Measurements from ENCODE around the gene UBE2E3.
A peak's percentile ranks its signal among the peaks of the same experiment; 100 is the strongest.

The UBE2E3 gene

GRCh38 chr2:181005326-181005655 lies 24.9 kb downstream of the UBE2E3 start:
- TF ChIP-seq CTCF (IDR thresholded peaks at IDR 0.05): no peak
- no peak for TF ChIP-seq ZFX (IDR thresholded peaks at IDR 0.05; ENCODE audit: borderline replicate concordance)
- H3K27ac ChIP-seq: peak overlapping the region; percentile 43

DNA sequence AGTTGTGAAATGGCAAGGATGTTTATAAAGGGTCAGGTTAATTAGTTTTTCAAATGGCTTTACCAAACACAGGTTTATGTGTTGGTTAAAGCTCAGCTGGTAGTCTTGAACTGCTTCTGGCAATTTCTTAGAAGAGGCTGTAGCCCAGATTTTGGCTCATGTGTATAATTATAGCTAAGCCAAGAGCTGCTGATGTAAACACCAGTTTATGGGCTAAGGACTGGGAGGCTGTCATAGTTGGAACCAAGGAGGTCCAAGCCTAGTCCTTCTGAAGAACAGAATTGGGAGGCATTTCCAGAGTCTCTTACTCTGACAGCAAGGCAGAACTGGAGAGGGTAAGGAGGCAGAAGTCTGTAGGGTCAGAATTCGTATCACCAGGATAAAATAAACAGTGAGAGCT lies 25.4 kb downstream of the UBE2E3 start:
- TF ChIP-seq ZFX (IDR thresholded peaks at IDR 0.05; ENCODE audit: borderline replicate concordance) (no peak), CTCF (IDR thresholded peaks at IDR 0.05) (no peak)
- peak overlapping the region; percentile 43 for H3K27ac ChIP-seq

GRCh38 chr2:181007086-181007837 lies 26.9 kb downstream of the UBE2E3 start:
- TF ChIP-seq ZFX (IDR thresholded peaks at IDR 0.05; ENCODE audit: borderline replicate concordance) (no peak), CTCF (IDR thresholded peaks at IDR 0.05) (no peak)
- no peak overlapping the region for H3K27ac ChIP-seq

DNA sequence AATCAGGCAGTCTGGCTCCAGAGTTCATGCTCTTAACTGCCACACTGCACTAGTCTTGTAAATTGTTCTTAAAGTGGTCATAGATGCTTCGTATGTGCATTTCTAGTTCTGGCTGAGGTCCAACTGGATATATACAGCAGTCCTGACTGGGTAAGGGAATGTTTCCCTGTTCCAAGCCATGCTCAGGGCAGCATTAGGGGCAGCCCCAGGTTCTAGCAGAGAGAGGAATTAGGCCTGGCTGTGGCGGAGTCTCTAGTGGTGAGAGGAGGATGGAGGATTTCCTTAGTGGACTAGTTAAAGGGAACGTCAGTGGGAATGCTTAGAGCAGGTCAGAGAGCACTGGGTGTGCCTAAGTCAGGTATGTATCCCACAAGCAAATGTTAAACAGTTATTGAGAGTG lies 28.0 kb downstream of the UBE2E3 start:
- no peak overlapping the region for H3K27ac ChIP-seq
- TF ChIP-seq ZFX (IDR thresholded peaks at IDR 0.05; ENCODE audit: borderline replicate concordance) (no peak), CTCF (IDR thresholded peaks at IDR 0.05) (no peak)

DNA sequence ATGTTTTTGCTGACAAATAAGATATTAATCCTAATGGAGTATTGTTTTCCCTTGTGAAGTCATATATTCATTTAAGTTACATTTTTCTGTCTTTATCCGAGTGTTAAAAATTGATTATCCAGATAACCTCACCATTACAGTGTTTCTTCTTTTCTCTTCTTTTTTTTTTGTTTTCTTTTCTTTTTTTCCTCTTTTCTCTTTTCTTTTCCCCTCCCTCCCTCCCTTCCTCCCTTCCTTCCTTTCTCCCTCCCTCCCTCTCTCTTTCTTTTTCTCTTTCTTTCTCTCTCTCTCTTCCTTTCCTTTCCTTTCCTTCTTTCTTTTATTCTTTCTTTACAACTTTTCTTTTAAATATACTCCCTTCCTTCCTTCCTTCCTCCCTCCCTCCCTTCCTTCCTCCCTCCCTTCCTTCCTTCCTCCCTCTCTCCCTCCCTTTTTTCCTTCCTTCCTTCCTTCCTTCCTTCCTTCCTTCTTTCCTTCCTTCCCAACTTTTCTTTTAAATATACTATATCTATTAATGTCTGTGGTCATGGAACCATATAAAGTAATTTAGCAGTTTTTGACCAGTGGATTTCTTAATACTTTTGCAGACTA lies 40.9 kb downstream of the UBE2E3 start:
- no peak overlapping the region for H3K27ac ChIP-seq
- TF ChIP-seq ZFX (IDR thresholded peaks at IDR 0.05; ENCODE audit: borderline replicate concordance) (no peak), CTCF (IDR thresholded peaks at IDR 0.05) (no peak)

DNA sequence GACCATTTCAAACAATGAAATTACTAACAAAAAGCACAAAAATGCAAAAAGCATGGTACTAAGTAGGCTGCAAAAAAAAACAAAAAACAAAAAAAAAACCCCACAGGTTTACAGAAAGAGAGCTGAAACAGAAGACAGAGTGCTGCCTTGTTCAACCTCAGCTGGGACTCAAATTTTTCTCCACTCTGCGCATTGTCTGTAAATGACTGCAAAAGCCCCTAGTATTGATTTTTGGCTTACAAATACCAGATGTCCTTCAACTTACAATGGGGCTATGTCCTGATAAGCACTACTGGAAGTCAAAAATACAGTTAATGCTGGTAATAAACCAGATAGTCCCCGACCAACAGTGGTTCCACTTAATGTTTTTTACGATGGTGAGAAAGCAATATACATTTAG lies 42.2 kb downstream of the UBE2E3 start:
- TF ChIP-seq CTCF (IDR thresholded peaks at IDR 0.05): no peak
- no peak for TF ChIP-seq ZFX (IDR thresholded peaks at IDR 0.05; ENCODE audit: borderline replicate concordance)
- H3K27ac ChIP-seq: no peak overlapping the region

- TF ChIP-seq ZFX (IDR thresholded peaks at IDR 0.05; ENCODE audit: borderline replicate concordance): no peak
- TF ChIP-seq CTCF (IDR thresholded peaks at IDR 0.05): no peak
- H3K27ac ChIP-seq: no peak overlapping the region
Measured at GRCh38 chr2:181025004-181025403, 44.6 kb downstream of the UBE2E3 start.

Data from 22Rv1 (cell line).